Astrocyte of the spinal cord (primary cell): Measurements from ENCODE around the gene SLC1A7.

Experiments
- DNase-seq: peaks from one replicate; pipeline ENCODE4 v3.0.0; 2011; ENCODE audit warnings: low read depth, low spot score
- H3K4me3 ChIP-seq: 2 replicates; pipeline ENCODE4 v1.5.1; 2011; ENCODE audit warnings: low read depth, mild to moderate bottlenecking, low read length, moderate library complexity
- CTCF ChIP-seq: IDR thresholded peaks from 2 replicates; pipeline ENCODE4 v1.5.1; 2012; ENCODE audit warnings: low read depth, mild to moderate bottlenecking, low read length, inconsistent platforms
- in situ Hi-C: cut with HindIII; loops from 2 replicates; pipeline ENCODE4 v1.10.0; 2017; ENCODE audit warnings: low sequenced_read_pairs

Gene SLC1A7

GRCh38 chr1:53138991-53139884 lies 3.2 kb downstream of the SLC1A7 start:
- TF ChIP-seq CTCF = no peak
- in situ Hi-C loops = no loop called here
- H3K4me3 ChIP-seq = no peak overlapping the region
- DNase-seq = no peak

- no peak for TF ChIP-seq CTCF
- in situ Hi-C loops = no loop called here
- H3K4me3 ChIP-seq = no peak overlapping the region
- no peak for DNase-seq
Observed at GRCh38 chr1:53137729-53138128, 4.7 kb downstream of the SLC1A7 start.

GRCh38 chr1:53135735-53136114 lies 6.7 kb downstream of the SLC1A7 start:
- in situ Hi-C loops = no loop called here
- TF ChIP-seq CTCF = no peak
- DNase-seq = peak; percentile 81
- H3K4me3 ChIP-seq = no peak overlapping the region

GRCh38 chr1:53134961-53135734 lies 7.3 kb downstream of the SLC1A7 start:
- TF ChIP-seq CTCF = no peak
- DNase-seq = no peak

GRCh38 chr1:53134042-53134485 lies 8.4 kb downstream of the SLC1A7 start:
- no peak for TF ChIP-seq CTCF
- no peak overlapping the region for H3K4me3 ChIP-seq
- in situ Hi-C loops = no loop called here
- no peak for DNase-seq

More at GRCh38 chr1:53134961-53135734, 7.3 kb downstream of the SLC1A7 start:
- in situ Hi-C loops = no loop called here
- H3K4me3 ChIP-seq = no peak overlapping the region

- H3K4me3 ChIP-seq = no peak overlapping the region
- no peak for DNase-seq
- in situ Hi-C loops = no loop called here
- no peak for TF ChIP-seq CTCF
Observed at GRCh38 chr1:53133261-53134041, 9.0 kb downstream of the SLC1A7 start.
